ENCODE data around the gene TIMM8A. TPM values are rescaled to one million over a fixed set of nuclear protein-coding genes. Genes with fewer than 3 reads are reported as not detected.
A peak's percentile ranks its signal among the peaks of the same experiment; 100 is the strongest.

Gene TIMM8A
- total and polyA plus RNA-seq, 2 experiments from 2014 or later: 23.5 to 41.7 TPM

GRCh38 chrX:101347859-101348451 is 587 bp downstream of the TIMM8A start:
- no peaks in the 10 kb centered on the region for H3K9me2 ChIP-seq (ENCODE audit: insufficient read depth)
- H2AFZ ChIP-seq: no peak overlapping the region
- Mint-ChIP-seq H3K4me3 (peak overlapping the region; percentile 89), H3K9me3 (no peaks in the 10 kb centered on the region), H3K27ac (peak overlapping the region; percentile 94; the same call in 1 of the 2 replicates), H3K4me1 (peaks cover 2% of the 10 kb centered on the region; the same call in 2 of the 3 replicates), H3K27me3 (ENCODE audit: insufficient read depth, low read depth, poor library complexity) (peaks cover 2% of the 10 kb centered on the region), H3K36me3 (ENCODE audit: low read depth) (peaks cover 27% of the 10 kb centered on the region; the same call in 2 of the 3 replicates)
- peak overlapping the region; percentile 84 for H3K4me2 ChIP-seq
- H4K20me1 ChIP-seq (replicated peaks; ENCODE audit: insufficient read depth): no peaks in the 10 kb centered on the region
- no peak for ATAC-seq
- H3K36me3 ChIP-seq (ENCODE audit: insufficient read depth): no peaks in the 10 kb centered on the region; the same call in 1 of the 2 replicates
- TF ChIP-seq CTCF (conservative IDR thresholded peaks at IDR 0.05; ENCODE audit: low read depth in 2 of 2): no peak
- TF ChIP-seq CREB1 (CRISPR knock-in tag; IDR thresholded peaks at IDR 0.05; ENCODE audit: low read depth): no peak
- TF ChIP-seq REST (IDR thresholded peaks at IDR 0.05; ENCODE audit: unreplicated experiment): no peak
- no peak for TF ChIP-seq ZNF114 (CRISPR knock-in tag; IDR thresholded peaks at IDR 0.05)
- TF ChIP-seq POLR2AphosphoS5 (IDR thresholded peaks at IDR 0.05; ENCODE audit: low read depth): no peak
- no peak for TF ChIP-seq EZH2 (IDR thresholded peaks at IDR 0.05; ENCODE audit: low read depth, unreplicated experiment)
- no peak for TF ChIP-seq NANOG (IDR thresholded peaks at IDR 0.05; ENCODE audit: borderline replicate concordance)
- no peak for TF ChIP-seq ZNF331 (CRISPR knock-in tag; IDR thresholded peaks at IDR 0.05; ENCODE audit: low read depth)
- no peak for TF ChIP-seq STAT1 (IDR thresholded peaks at IDR 0.05; ENCODE audit: unreplicated experiment)
- TF ChIP-seq ETS1 (IDR thresholded peaks at IDR 0.05): no peak
- no peak for TF ChIP-seq JUNB (IDR thresholded peaks at IDR 0.05; ENCODE audit: unreplicated experiment)
- TF ChIP-seq ZNF462 (CRISPR knock-in tag; IDR thresholded peaks at IDR 0.05): no peak
- no peak for TF ChIP-seq EZH2phosphoT487 (IDR thresholded peaks at IDR 0.05; ENCODE audit: unreplicated experiment)
- H3K79me2 ChIP-seq (replicated peaks; ENCODE audit: insufficient read depth): peaks cover 34% of the 10 kb centered on the region
- no peaks in the 10 kb centered on the region for H3K27me3 ChIP-seq (ENCODE audit: insufficient read depth)
- DNase-seq (ENCODE audit: low spot score): no peak
- peak overlapping the region; percentile 84 for H3K4me3 ChIP-seq
- H3K4me1 ChIP-seq (ENCODE audit: insufficient read depth): no peaks in the 10 kb centered on the region
- no peak overlapping the region for H3K27ac ChIP-seq (ENCODE audit: low read depth)
- no peaks in the 10 kb centered on the region for H3F3A ChIP-seq (replicated peaks; ENCODE audit: low read depth)

Measured in GM23338 (cell line).